ENCODE measurements around the gene BICDL1.

GRCh38 chr12:119994892-119995658 is 6.0 kb downstream of the BICDL1 start:
- no peak for TF ChIP-seq POLR2A (IDR thresholded peaks at IDR 0.05)
- TF ChIP-seq, protein P1, sequence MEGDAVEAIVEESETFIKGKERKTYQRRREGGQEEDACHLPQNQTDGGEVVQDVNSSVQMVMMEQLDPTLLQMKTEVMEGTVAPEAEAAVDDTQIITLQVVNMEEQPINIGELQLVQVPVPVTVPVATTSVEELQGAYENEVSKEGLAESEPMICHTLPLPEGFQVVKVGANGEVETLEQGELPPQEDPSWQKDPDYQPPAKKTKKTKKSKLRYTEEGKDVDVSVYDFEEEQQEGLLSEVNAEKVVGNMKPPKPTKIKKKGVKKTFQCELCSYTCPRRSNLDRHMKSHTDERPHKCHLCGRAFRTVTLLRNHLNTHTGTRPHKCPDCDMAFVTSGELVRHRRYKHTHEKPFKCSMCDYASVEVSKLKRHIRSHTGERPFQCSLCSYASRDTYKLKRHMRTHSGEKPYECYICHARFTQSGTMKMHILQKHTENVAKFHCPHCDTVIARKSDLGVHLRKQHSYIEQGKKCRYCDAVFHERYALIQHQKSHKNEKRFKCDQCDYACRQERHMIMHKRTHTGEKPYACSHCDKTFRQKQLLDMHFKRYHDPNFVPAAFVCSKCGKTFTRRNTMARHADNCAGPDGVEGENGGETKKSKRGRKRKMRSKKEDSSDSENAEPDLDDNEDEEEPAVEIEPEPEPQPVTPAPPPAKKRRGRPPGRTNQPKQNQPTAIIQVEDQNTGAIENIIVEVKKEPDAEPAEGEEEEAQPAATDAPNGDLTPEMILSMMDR (IDR thresholded peaks at IDR 0.05): no peak
- TF ChIP-seq EP300 (IDR thresholded peaks at IDR 0.05): no peak
- TF ChIP-seq POLR2AphosphoS5 (IDR thresholded peaks at IDR 0.05): no peak
